Mesothelial cell of epicardium (in vitro differentiated cells): ENCODE measurements around the gene PAK5. TPM values are rescaled to one million over a fixed set of nuclear protein-coding genes. Genes with fewer than 3 reads are reported as not detected.

Experiments used
- DNase-seq, 2 experiments: peaks; one replicate each; pipeline ENCODE4 v3.0.0; 2021; ENCODE audit warnings: low spot score in 2 of 2; ENCODE audit not compliant: unreplicated experiment in 2 of 2
- H3K27ac Mint-ChIP-seq: 2 replicates; pipeline ENCODE4 v1.8.0; 2021; ENCODE audit warnings: mixed read lengths
- H3K27me3 Mint-ChIP-seq: 2 replicates; pipeline ENCODE4 v1.8.0; 2021; ENCODE audit warnings: low read depth, mixed read lengths
- H3K36me3 Mint-ChIP-seq: 2 replicates; pipeline ENCODE4 v1.8.0; 2021; ENCODE audit warnings: mixed read lengths
- H3K4me1 Mint-ChIP-seq: 2 replicates; pipeline ENCODE4 v1.8.0; 2021; ENCODE audit warnings: mixed read lengths
- H3K4me3 Mint-ChIP-seq: 2 replicates; pipeline ENCODE4 v1.8.0; 2021; ENCODE audit warnings: mild to moderate bottlenecking, moderate library complexity, mixed read lengths
- H3K9me3 Mint-ChIP-seq: 2 replicates; pipeline ENCODE4 v1.8.0; 2021; ENCODE audit warnings: mixed read lengths
- CTCF ChIP-seq: fragments of 200-600 bp; sonication (generic); IDR thresholded peaks from one replicate; pipeline ENCODE4 v1.5.0; 2021; ENCODE audit warnings: antibody characterized with exemption; ENCODE audit not compliant: unreplicated experiment
- total RNA-seq: library from RNA; stranded (reverse); gene quantifications from 3 replicates; pipeline ENCODE4 v1.2.1, GENCODE V29; 2021

PAK5 gene
- total RNA-seq, 1 donor from 2014 or later, result 0.54 TPM

DNA sequence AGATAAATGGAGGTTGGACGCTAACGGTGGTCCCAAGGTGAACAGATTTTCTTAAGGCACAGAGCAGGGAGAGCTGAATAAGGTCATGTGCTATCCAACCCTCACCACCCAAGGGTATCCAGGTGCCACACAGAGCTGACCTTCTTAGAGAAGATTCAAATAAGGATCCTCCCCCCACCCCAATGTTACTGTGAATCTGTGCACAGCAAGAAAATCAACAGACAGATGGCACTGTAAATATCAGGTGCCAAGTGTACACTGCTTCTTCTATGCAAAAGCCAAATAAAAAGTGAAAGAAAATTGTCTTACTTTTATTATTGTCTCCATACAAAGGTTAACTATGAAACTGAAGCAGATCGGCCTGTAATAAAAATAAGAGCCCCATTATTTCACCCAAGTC lies 96.9 kb downstream of the PAK5 start:
- no peak overlapping the region for H3K27ac Mint-ChIP-seq
- H3K4me1 Mint-ChIP-seq, result peaks cover 7% of the 10 kb centered on the region
- H3K36me3 Mint-ChIP-seq, result no peaks in the 10 kb centered on the region
- TF ChIP-seq CTCF, result no peak
- H3K4me3 Mint-ChIP-seq, result no peak overlapping the region
- DNase-seq, result no peak
- peaks cover 28% of the 10 kb centered on the region for H3K27me3 Mint-ChIP-seq
- H3K9me3 Mint-ChIP-seq, result peaks cover 10% of the 10 kb centered on the region

GRCh38 chr20:9740486-9740885 lies 98.4 kb downstream of the PAK5 start:
- H3K27ac Mint-ChIP-seq, result no peak overlapping the region
- no peak for TF ChIP-seq CTCF
- peaks cover 22% of the 10 kb centered on the region for H3K27me3 Mint-ChIP-seq
- H3K36me3 Mint-ChIP-seq, result no peaks in the 10 kb centered on the region
- H3K4me1 Mint-ChIP-seq, result peaks cover 7% of the 10 kb centered on the region
- peaks cover 21% of the 10 kb centered on the region for H3K9me3 Mint-ChIP-seq
- H3K4me3 Mint-ChIP-seq, result no peak overlapping the region
- DNase-seq, result no peak

GRCh38 chr20:9739991-9740390 lies 98.9 kb downstream of the PAK5 start:
- Mint-ChIP-seq H3K27ac (no peak overlapping the region), H3K27me3 (peaks cover 22% of the 10 kb centered on the region), H3K36me3 (no peaks in the 10 kb centered on the region), H3K4me3 (no peak overlapping the region), H3K4me1 (peaks cover 7% of the 10 kb centered on the region), H3K9me3 (peaks cover 21% of the 10 kb centered on the region)
- DNase-seq, result no peak
- TF ChIP-seq CTCF, result no peak

GRCh38 chr20:9736373-9736772 lies 102.5 kb downstream of the PAK5 start:
- Mint-ChIP-seq H3K36me3 (no peaks in the 10 kb centered on the region), H3K27ac (no peak overlapping the region), H3K4me3 (no peak overlapping the region), H3K4me1 (peaks cover 7% of the 10 kb centered on the region), H3K27me3 (peaks cover 18% of the 10 kb centered on the region), H3K9me3 (peaks cover 14% of the 10 kb centered on the region)
- TF ChIP-seq CTCF, result no peak
- no peak for DNase-seq

DNA sequence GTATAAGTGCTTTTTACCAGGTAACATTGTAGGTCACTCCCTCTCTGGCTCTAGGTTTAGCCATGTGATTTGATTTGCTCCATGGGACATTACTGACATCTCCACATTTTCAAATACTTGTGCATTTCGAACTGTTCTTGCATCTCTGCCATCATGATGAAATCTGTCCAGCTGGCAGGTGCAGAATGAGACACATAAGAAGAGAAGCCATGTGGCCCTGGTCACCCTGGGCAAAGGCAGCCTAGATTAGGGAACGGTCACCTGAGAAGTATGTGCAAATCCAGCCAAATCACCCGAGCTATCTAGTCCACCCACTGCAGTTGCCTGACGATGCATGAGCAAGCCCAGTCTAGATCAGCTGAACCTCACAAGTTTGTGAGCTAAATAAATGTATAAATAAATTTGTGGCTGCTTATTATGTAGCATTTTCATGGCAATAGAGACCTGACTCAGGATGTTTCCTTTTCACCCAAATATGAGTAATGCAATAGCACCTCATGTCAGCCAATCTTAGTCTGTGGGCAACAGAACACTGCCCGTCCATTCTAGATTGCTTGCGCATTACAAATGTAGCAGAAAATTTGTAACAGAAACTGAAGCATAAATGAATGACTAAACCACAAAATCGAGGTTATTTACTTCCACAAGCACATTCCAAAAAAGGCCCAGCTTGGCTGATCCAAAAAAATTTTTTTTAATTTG lies 115.2 kb downstream of the PAK5 start:
- no peaks in the 10 kb centered on the region for H3K4me1 Mint-ChIP-seq
- H3K4me3 Mint-ChIP-seq, result no peak overlapping the region
- no peak for TF ChIP-seq CTCF
- no peaks in the 10 kb centered on the region for H3K36me3 Mint-ChIP-seq
- no peak overlapping the region for H3K27ac Mint-ChIP-seq
- DNase-seq, result no peak
- peaks cover 16% of the 10 kb centered on the region for H3K27me3 Mint-ChIP-seq
- no peaks in the 10 kb centered on the region for H3K9me3 Mint-ChIP-seq
